Activated effector memory CD4-positive, alpha-beta T cell treated with Interleukin-2 at 50 U/mL for 16 hours (primary cell): ENCODE data around the gene DEPP1.

Experiments
- DNase-seq: peaks from one replicate; pipeline ENCODE4 v3.0.0-alpha.2; 2020

Gene DEPP1

GRCh38 chr10:44930904-44931620 lies 47.5 kb downstream of the DEPP1 start:
- no peak for DNase-seq

- no peak for DNase-seq
Observed at GRCh38 chr10:44929356-44930255, 49.0 kb downstream of the DEPP1 start.

DNA sequence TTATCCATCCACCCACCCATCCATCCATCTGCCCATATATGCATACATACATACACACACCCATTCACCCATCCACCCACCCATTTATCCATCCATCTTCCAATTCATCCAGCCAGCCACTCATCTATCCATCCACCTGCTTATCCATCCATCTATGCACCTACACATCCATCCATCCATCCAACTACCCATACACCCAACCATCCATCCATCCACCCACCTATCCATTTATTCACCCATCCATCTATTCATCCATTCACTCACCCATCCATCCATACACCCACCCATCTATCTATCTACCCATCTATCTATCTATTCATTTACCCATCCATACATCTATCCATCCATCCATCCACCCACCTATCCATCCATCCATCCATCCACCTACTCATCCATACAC lies 50.1 kb downstream of the DEPP1 start:
- DNase-seq = no peak

DNA sequence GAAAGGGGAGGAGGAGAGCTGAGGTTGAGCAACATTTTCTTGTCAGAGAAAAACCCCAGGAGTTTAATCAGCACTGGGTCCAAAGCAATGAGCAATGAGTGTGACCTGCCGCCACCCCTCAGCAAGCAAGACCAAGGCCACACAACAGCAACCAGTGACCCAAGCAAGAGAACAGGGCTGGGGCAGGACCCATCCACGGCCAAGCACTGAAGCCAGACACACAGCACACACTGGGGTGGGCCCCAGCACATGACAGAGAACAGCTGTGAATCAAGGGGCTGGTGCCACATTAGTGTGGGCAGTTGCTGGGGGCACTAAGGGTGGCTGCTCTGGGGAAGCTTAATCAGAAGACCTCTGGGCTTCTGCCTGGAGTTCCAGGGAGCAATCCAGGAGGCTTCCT lies 51.3 kb downstream of the DEPP1 start:
- DNase-seq = no peak

DNA sequence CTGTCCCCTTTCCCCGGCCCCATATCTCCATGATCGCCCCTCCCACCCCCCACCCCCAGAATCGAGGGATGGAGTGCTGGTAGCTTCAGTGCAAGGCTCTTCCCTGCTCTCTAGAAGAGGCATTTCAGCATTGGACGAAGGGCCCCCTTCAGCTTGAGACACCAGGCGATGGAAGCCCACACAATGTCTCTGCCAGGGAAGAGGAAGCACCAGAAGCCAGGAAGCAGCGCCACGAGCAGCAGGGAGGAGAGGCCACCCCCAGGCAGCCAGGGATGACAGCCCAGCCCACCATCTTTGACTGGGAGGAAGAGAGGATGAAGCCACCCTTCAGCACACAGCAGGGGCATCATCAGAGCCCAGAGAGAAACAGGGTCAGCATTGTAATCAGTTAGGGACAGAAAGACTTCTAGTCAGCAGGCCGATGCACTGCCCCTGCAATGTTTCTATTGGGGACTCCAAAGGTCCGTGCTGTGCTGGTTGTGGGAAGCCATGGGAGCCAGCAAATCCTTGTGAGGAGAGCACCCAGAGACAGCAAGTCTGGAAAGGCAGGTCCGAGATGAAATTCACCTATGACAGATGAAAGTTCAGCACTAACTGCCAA lies 51.8 kb downstream of the DEPP1 start:
- no peak for DNase-seq
